Left ventricle myocardium inferior (tissue), 1 donor: Measurements from ENCODE around the gene RMND1. TPM values are rescaled to one million over a fixed set of nuclear protein-coding genes. Genes with fewer than 3 reads are reported as not detected.

Experiments used
- DNase-seq: peaks from one replicate; pipeline ENCODE4 v3.0.0-alpha.2; 2020
- H3K27ac ChIP-seq: fragments of 200-600 bp; replicated peaks from 2 replicates; pipeline ENCODE4 v1.8.0; 2021
- H3K27me3 ChIP-seq: fragments of 200-600 bp; 2 replicates; pipeline ENCODE4 v1.8.0; 2021; ENCODE audit warnings: low read depth
- H3K36me3 ChIP-seq: fragments of 200-600 bp; 2 replicates; pipeline ENCODE4 v1.8.0; 2021
- H3K4me1 ChIP-seq: fragments of 200-600 bp; 2 replicates; pipeline ENCODE4 v1.8.0; 2021
- H3K4me3 ChIP-seq: fragments of 200-600 bp; 2 replicates; pipeline ENCODE4 v1.8.0; 2021; ENCODE audit warnings: mild to moderate bottlenecking, moderate library complexity
- H3K9me3 ChIP-seq: fragments of 200-600 bp; replicated peaks from 2 replicates; pipeline ENCODE4 v1.8.0; 2021
- intact Hi-C: fragments of 100-400 bp; cut with micrococcal nuclease; formaldehyde crosslinking; loops from one replicate; pipeline ENCODE4 v1.11.0; 2022
- total RNA-seq: library from RNA; stranded (reverse); fragmentation: NEBNext Ultra II Directional; extraction: Animal tissue kit (Norgen Biotek cat#: 25700); gene quantifications from one replicate; pipeline ENCODE4 v1.2.1, GENCODE V29; 2021
- TF ChIP-seq, protein P1 (sequence below): fragments of 200-600 bp; IDR thresholded peaks from 2 replicates; pipeline ENCODE4 v1.8.0; 2021; ENCODE audit warnings: antibody characterized with exemption, mild to moderate bottlenecking, borderline replicate concordance
- donor health status: DM: no; HTN: yes; CAD: no; lungs with severe emphysema.

RMND1 gene
- total RNA-seq, 1 donor from 2014 or later = 17.3 TPM

DNA sequence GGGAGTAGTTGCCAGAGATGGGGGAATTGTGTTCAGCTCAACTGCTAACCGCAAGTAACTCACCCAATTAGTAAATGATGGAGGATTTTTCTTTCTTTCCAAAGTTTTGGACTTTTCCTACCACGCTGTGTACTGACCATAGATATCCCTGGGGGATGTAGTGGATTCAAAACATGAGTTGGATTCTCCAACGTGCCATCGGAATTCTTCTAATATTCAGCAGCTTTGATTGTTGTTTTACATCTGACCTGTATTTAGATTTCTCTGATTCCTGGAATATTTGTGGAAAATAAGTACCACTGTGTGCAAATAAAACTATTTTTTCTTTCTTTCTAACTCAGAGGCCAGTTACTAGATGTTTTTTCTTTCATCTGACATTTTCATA lies 43.0 kb upstream of the RMND1 start:
- Histone ChIP-seq H3K4me1 (peaks cover 19% of the 10 kb centered on the region), H3K9me3 (no peaks in the 10 kb centered on the region), H3K27me3 (peaks cover 71% of the 10 kb centered on the region), H3K27ac (peak overlapping the region; percentile 63), H3K36me3 (no peaks in the 10 kb centered on the region), H3K4me3 (peak overlapping the region; percentile 77)
- no peak for DNase-seq
- intact Hi-C loops = no loop called here
- TF ChIP-seq, protein P1, sequence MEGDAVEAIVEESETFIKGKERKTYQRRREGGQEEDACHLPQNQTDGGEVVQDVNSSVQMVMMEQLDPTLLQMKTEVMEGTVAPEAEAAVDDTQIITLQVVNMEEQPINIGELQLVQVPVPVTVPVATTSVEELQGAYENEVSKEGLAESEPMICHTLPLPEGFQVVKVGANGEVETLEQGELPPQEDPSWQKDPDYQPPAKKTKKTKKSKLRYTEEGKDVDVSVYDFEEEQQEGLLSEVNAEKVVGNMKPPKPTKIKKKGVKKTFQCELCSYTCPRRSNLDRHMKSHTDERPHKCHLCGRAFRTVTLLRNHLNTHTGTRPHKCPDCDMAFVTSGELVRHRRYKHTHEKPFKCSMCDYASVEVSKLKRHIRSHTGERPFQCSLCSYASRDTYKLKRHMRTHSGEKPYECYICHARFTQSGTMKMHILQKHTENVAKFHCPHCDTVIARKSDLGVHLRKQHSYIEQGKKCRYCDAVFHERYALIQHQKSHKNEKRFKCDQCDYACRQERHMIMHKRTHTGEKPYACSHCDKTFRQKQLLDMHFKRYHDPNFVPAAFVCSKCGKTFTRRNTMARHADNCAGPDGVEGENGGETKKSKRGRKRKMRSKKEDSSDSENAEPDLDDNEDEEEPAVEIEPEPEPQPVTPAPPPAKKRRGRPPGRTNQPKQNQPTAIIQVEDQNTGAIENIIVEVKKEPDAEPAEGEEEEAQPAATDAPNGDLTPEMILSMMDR = no peak

DNA sequence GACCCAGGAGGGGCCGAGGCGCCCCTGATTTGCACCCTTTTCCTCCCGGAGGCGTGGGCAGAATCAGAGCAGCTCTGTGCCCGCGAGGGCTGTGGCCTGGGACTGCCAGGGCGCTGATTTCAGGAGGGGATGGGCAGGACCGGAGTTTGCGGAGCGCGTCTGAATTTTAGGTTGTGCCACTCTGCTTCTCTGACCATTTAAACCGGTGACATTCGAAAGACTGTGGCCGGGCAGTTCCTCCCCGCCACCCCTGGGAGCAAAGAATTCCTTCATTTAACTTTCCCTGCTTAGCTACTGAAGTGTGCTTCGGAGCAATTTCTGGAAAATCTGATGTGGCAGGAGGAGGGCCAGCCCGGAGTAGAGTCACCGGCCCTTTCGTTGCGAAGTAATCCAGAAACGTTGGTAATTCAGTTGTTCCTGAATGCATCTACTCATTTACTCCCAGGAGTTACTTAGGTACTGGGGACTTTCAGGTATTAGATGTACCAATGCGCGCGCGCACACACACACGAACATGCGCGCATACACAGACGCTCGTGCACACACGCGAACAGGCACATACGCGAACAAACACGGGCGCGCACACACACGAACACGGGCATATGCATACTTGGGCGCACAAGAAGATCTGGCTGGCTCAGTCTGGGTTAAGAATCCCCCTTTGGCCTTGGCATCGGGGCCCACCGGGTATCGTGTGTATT lies 42.5 kb upstream of the RMND1 start:
- Histone ChIP-seq H3K36me3 (no peaks in the 10 kb centered on the region), H3K27ac (peak overlapping the region; percentile 63), H3K9me3 (no peaks in the 10 kb centered on the region), H3K27me3 (peaks cover 72% of the 10 kb centered on the region), H3K4me1 (peaks cover 19% of the 10 kb centered on the region), H3K4me3 (peak overlapping the region; percentile 77)
- intact Hi-C loops = no loop called here
- DNase-seq = peak; percentile 45
- TF ChIP-seq, protein P1 = no peak

DNA sequence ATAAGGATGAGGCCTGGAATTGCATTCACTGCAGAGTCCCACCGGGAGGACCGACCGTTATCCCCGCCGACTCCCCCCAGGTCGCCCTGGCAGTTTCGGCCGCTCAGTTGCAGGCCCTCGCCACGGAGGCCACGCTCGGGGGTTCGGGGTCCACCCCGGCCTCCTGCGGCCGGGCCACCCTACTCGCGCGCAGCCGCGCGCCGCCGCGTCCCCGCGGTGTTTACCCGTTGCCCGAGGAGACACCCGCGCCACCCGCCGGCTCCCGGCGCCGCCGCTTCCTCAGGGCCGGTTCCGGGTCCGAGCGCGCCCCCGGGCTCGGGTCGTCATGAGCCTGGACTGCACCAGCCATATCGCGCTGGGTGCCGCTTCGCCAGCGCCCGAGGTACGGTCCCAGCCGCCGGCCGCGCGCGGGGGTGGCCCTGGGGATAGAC lies 41.9 kb upstream of the RMND1 start, which contains the start of gene CCDC170:
CCDC170 (plus strand) TSS at position 214 of the 431 bp plus-strand sequence; CDS start at position 326, 112 bp downstream.
- DNase-seq = peak; percentile 53
- peaks cover 19% of the 10 kb centered on the region for H3K4me1 ChIP-seq
- H3K9me3 ChIP-seq = no peaks in the 10 kb centered on the region
- peak within 1 kb of the TSS; percentile 77 for H3K4me3 ChIP-seq
- intact Hi-C loops = no loop called here
- peaks cover 72% of the 10 kb centered on the region for H3K27me3 ChIP-seq
- TF ChIP-seq, protein P1 = no peak
- no peaks in the 10 kb centered on the region for H3K36me3 ChIP-seq
- peak within 1 kb of the TSS; percentile 63 for H3K27ac ChIP-seq

DNA sequence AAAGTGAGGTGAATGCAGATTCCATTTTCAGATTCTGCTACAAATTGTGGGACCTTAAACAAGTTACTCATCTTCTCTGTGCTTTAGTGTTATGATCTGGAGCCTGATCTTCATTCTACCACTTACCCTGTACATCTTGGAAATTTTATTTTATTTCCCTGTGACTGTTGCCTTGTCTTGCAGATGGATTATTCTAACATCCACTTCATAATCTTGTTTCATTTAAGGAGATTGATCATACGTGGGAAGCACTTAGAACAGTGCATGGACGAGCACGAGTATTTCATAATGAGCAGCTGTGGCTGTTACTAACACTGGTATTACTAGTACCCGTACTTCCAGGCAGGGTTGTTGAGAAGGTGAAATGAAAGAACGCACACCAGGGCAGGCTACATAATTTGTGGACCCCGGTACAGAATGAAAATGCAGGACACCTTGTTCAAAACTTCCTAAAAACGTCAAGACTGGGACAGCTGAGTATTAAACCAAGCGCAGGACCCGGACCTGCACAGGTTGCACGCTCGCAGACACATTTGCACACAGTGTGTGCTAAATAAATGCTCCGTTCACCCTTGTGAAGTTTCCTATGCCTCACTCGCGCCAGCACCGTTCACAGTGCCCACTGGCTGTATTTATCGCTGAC lies 41.4 kb upstream of the RMND1 start:
- Histone ChIP-seq H3K4me3 (peak overlapping the region; percentile 77), H3K27ac (peak overlapping the region; percentile 63), H3K9me3 (no peaks in the 10 kb centered on the region), H3K4me1 (peaks cover 19% of the 10 kb centered on the region), H3K36me3 (no peaks in the 10 kb centered on the region), H3K27me3 (peaks cover 72% of the 10 kb centered on the region)
- intact Hi-C loops = no loop called here
- no peak for DNase-seq
- TF ChIP-seq, protein P1 = no peak

DNA sequence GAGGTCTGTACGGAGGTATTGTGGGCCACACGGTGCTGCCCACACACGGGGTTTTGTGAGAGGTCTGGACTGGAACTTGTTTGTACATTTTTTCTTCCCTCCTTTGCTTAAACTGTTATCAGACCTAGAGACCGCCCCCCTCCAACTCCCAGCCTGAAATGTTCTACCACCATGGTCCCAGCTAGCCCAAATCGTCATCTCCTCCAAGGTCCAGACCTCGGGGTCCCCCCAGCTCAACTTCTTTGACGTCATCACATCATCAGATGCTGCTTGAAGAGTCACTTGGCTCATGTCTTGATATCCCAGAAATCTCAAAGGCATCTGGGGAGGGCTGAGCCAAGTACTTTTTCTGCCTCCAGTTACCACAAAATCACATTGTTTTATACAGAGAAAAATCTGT lies 39.1 kb upstream of the RMND1 start:
- TF ChIP-seq, protein P1 = no peak
- H3K27me3 ChIP-seq = peaks cover 55% of the 10 kb centered on the region
- intact Hi-C loops = no loop called here
- H3K27ac ChIP-seq = no peak overlapping the region
- no peaks in the 10 kb centered on the region for H3K36me3 ChIP-seq
- no peak for DNase-seq
- no peaks in the 10 kb centered on the region for H3K9me3 ChIP-seq
- H3K4me3 ChIP-seq = no peak overlapping the region
- H3K4me1 ChIP-seq = peaks cover 19% of the 10 kb centered on the region
